B cell (primary cell): ENCODE results near the gene ASTN2.

Experiments
- CTCF ChIP-seq: fragments of 200-600 bp; IDR thresholded peaks from one replicate; pipeline ENCODE4 v1.8.0; 2022; ENCODE audit warnings: antibody characterized with exemption, mild to moderate bottlenecking
- EZH2 ChIP-seq: IDR thresholded peaks from 2 replicates; pipeline ENCODE4 v1.6.1; 2012; ENCODE audit warnings: borderline replicate concordance, low read depth, mild to moderate bottlenecking, moderate library complexity, low read length; ENCODE audit not compliant: insufficient read depth, poor library complexity, severe bottlenecking

- TF ChIP-seq CTCF (no peak), EZH2 (no peak)
These were observed 910.8 kb downstream of the ASTN2 start for GRCh38 chr9:116504081-116504480.
